NCI-H128 (cell line): Measurements from ENCODE around the gene P2RX7.
"Not testable (repeated sequence)": the region's sequence is repeated elsewhere in the genome, so short reads cannot be mapped to it uniquely, and the experiment has no call there.

ENCODE experiments used
- DNase-seq: peaks from one replicate; lab custom pipeline; 2025; ENCODE audit not compliant: unreplicated experiment; lab: John Stamatoyannopoulos, UW

P2RX7 gene

DNA sequence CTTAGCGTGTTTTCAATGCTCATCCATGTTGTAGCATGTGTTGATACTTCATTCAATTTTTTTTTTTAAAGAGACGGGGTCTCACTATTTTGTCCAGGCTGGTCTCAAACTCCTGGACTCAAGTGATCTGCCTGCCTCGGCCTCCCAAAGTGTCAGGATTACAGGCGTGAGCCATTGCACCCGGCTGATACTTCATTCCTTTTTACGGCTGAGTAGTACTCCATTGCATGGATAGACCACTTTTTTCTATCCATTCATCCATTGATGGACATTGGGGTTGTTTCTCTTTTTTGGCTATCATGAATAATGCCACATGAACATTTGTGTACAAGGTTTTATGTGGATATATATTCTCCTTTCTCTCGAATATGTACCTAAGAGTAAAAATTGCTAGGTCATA is 1.2 kb downstream of the P2RX7 start:
- no peak for DNase-seq

DNA sequence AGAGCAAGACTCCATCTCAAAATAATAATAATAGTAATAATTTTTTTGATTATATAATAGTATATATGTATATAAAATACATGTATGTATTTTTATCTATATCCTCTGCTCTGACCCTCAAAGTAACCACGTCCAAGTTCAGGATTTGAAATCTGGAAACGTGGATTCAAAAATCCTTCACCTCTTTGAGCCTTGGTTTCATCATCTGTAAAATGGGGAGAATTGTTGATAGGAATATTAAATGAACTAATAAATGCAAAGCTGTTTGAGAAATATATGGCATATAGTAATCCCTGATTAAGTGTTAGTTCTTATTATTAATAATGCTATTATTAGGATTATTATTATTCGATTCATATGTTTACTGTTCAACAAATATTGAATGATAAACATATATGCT is 2.6 kb downstream of the P2RX7 start:
- no peak for DNase-seq

DNA sequence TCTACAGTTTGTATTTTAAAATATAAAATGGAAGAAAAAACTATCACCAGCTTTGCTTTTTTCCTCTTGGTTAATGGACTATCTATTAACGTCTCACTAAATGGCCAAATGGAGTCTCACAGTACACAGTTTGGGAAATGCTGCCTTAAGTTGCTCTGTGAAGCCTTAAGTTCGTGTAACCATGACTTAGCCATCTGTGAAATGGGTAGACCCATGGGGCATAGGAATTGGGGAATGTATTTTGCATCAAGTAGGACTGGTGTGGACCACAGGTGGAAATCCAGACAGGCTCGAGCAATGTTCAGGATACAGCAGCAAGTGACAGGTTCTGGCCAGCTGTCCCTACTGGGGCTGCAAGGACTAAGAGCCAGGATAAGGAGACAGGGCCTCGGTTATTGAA is 4.8 kb downstream of the P2RX7 start:
- no peak for DNase-seq

DNA sequence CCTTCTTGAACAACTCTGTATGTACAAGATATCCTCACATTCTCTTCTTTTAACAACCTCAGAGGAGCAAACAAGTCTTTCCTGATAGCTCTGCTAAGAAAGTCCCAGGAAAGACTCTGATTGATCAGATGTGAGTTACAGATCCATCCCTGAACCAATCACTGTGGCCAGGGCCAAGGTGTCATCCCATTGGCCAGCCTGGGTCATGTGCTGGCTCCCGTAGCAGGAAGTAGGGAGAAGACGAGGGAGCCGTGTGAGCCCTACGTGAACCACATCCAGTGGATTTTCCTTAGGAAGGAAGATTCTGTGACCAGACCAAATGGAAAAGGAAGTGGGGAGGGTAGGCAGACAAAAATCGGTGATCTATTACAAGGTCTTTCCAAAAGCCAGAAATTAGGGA is 5.6 kb downstream of the P2RX7 start:
- DNase-seq: no peak

DNA sequence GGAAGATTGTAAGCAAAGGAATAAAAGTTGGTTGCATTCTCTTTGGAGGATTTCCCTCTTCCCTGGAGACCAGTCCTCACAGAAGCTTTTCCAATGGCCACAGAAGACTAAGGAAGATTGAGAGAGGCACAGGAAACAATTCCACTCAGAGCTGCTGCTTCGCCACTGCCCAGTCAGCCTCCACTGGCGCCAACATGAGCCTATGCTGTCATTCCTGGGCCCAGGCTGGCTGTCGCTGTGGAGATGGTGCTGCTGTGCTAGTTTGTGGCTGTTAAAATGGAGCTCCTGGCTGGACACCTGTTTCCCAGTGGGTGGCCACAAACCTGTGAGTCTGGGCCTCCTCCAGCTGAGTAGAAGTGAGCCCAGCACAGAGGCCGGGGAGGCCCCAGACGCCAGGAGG is 6.6 kb downstream of the P2RX7 start:
- DNase-seq: no peak

DNA sequence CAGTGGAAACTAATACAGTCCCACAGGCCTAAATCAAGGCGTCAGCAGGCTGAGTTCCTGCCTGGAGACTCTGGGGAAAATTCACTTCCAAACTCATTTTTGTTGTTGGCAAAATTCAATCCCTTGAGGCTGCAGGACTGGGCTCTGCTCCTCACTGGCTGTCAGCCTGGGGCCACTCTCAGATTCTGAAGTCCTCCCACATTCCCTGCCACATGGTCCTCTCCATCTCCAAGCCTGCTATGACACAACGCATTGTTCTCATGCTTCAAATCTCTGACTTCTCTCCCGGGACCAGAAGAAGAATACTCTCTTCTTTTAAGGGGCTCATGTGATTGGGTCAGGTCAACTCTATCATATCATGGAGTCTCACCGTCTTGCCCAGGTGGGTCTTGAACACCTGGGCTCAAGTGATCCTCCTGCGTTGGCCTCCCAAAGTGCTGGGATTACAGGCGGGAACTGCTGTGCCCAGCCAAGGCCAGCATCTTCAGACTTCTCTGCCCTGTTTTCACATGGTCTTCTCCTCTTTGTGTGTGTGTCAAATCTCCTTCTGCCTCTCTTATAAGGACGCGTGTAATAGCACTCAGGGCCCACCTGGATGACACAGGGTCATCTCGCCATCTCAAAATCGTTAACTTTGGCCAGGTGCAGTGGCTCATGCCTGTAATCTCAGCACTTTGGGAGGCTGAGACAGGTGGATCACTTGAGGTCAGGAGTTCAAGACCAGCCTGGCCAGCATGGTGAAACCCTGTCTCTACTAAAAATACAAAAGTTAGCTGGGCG is 9.7 kb downstream of the P2RX7 start:
- DNase-seq: no peak

DNA sequence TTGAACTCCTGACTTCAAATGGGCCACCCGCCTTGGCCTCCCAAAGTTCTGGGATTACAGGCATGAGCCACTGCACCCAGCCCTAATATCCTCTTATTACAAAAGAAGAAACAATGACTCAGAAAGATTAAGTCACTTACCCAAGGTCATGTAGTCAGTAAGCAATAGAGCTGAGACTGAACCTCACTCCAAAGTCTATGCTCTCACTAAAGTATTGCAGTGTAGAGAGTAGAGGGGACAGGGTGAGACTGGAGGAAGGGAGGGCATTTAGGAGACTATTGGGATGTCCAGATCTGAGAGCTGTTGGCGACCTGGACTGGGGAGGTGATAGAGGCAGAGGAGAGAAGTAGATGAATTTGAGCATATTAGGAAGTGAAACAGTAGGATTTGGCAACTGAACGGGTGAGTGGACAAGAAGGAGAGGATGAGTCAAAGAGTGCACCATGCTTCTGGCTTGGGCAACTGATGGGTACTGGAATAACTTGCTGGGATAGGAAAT is 11.8 kb downstream of the P2RX7 start:
- DNase-seq: no peak

DNA sequence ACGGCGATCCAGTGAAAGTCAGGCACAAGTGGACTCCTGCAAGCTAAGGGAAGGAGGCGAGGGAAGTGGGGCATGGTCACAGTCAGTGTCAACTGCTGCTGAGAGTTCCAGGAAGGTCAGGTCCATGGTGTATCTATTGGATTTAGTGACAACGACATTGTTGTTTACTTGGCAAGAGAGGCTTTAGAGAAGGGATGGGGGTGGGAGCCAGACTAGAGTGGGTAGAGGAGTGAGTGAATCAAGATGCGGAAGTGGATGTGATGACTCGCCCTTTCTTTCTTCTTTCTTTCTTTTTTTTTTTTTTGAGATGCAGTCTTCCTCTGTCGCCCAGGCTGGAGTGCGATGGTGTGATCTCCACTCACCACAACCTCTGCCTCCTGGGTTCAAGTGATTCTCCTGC is 12.5 kb downstream of the P2RX7 start:
- DNase-seq: no peak

DNA sequence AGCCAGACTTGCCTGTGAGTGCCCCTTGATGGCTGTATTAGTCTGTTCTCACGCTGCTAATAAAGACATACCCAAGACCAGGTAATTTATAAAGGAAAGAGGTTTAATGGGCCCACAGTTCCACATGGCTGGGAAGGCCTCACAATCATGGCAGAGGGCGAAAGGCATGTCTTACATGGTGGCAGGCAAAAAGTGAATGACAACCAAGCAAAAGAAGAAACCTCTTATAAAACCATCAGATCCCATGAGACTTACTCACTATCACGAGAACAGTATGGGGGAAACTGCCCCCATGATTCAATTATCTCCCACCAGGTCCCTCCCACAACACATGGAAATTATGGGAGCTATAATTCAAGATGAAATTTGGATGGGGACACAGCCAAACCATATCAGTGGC is 16.6 kb downstream of the P2RX7 start:
- DNase-seq: not testable (repeated sequence)

DNA sequence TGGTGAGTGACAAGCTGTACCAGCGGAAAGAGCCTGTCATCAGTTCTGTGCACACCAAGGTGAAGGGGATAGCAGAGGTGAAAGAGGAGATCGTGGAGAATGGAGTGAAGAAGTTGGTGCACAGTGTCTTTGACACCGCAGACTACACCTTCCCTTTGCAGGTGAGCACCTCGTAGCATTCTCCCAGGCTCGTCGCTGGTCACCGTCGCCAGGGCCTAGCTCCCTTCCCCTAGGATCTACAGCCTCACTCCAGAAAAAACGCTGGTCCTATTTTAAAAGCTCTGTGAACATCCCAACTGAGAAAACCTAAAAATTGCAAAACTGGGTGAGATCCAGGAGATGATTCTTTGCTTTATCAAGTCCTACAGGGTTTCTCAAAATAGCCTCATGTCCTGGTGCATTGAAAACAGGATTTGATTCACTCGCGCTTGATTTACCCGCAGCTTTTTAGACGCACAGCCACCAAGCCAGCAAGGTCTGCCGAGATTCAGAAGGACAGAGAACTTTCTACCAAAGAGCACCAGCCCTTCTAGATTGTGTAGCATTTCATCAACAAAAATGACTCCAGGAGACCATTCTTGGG is 22.2 kb downstream of the P2RX7 start:
- no peak for DNase-seq

DNA sequence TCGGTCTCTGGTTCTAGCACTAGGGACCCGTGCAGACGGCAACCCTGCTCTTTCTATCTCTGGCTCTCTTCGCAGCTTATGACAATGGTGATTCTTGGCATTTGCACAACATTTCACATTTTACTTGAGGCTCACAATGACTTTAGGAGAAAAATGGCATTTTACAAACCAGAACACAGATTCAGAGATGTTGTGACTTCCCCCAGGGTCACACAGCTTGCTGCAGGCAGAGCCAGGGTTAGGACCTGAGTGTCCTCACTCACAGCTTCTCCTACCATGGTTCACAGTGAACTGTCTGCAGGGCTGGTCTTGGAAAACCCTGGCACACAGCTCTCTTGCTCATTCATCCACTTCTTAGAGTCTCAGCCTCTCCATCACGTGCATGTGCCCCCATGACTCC is 23.7 kb downstream of the P2RX7 start:
- no peak for DNase-seq

DNA sequence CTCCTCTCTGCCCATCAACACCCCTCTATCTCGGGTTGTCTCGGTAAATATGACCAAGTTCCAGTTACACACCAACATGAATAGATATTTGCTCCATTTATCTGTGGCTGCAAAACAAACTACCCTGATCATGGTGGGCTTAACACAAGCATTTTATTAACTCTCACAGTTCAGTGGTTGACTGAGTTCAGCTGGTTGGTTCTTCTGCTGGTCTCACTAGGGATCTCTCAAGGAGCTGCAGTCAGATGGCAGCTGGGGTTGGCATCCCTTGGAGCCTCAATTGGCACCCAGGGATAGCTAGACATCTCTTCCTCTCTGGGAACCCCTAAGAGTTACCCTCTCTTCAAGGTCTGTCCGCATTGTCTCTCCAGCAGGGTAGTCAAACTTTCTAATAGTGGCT is 25.4 kb downstream of the P2RX7 start:
- DNase-seq: no peak

DNA sequence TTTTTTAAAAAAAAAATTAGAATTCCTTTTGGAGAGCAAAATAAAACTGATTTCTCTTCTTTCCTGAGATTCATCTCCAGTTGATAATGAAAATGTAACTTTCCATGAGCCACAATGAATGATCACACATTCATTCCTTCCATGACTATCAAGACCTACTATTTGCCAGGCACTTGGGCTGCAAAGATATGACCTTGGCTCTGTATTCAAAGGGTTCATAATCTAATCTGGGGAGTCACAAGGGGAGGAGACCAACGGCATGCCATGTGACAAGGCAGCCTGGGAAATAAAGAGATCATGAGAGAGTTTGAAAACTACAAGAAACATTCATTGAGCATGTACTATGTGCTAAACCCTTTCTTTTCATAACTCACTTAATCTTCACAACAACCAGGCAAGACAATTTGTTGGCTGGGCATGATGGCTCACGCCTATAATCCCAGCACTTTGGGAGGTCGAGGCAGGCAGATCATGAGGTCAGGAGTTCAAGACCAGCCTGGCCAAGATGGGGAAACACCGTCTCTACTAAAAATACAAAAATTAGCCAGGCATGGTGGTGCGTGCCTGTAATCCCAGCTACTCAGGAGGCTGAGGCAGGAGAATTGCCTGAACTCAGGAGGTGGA is 26.2 kb downstream of the P2RX7 start:
- not testable (repeated sequence) for DNase-seq

DNA sequence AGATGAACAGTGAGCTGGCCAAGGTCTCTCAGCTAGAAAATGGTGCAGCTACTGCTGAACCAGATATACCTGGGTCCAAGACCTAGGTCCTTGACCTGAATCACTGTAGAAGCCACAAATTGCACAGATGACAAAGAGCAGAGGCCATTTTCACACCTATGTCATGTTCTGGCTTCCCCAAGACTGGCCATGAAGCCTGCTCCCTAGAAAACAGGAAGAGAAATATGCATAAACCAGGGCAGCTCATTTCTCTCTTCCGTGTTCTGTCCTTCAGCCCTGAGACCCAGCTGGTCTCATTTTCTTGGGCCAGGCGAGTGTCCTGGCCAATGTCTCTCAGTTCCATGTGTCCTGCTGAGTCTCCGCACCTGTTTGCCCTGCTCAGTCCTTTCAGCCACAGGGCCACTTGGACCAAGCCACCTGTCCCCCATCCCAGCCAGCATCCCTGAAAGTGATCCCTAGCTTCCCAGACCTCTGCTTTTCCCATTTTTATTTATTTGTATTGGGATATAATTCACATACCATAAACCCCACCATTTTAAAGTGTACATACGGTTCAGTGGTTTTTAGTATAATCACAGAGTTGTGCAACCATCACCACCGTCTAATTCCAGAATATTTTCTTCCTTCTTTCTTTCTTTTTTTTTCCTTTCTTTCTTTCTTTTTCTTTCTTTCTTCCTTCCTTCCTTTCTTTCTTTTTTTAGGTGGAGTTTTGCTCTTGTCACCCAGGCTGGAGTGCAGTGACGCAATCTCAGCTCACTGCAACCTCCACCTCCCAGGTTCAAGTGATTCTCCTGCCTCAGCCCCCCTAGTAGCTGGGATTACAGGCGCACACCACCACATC is 27.0 kb downstream of the P2RX7 start:
- DNase-seq: no peak

DNA sequence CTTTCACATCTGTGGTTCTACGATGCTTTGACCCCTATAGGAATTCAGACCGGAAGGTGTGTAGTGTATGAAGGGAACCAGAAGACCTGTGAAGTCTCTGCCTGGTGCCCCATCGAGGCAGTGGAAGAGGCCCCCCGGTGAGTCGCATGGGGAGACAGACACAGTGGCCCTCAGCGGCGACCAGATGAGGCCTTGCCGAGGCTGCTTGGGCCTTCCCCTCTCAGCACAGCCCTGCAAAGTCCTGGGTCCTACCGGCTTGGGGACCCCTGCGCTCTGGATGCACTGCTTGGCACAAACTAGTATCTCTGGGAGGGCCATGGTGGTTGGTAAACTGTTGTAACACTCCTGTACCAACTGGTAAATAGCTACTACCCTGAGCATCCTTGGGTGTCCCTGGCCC is 29.7 kb downstream of the P2RX7 start:
- DNase-seq: no peak

DNA sequence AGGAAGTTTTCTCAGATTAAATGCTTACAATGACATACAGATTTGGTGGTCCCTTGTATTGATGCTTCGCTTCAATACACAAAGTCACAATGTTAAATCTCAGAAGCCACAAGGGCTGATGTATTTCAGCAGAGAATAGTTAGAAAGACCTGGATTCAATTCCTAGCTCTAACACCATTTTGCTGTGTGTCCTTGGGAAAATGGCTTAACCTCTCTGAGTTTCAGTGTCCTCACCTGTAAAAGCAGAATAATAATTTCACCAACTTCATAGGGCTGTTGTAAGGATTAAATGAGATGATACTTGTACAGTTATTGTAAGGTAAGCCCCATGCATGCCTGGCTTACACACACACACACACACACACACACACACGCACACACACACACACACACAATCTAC is 30.3 kb downstream of the P2RX7 start:
- DNase-seq: no peak

DNA sequence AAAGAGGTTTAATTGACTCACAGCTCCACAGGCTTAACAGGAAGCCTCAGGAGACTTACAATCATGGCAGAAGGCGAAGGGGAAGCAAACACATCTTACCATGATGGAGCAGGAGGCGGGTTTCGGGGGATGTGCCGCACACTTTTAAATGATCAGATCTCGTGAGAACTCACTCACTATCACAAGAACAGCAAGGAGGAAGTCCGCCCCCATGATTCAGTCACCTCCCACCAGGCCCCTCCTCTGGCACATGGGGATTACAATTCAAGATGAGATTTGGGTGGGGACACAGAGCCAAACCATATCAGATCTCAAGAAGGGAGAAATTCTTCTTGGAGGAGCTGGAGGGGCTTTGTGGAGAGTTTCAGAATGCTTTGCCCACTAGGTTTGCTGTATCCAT is 32.2 kb downstream of the P2RX7 start:
- DNase-seq: not testable (repeated sequence)

DNA sequence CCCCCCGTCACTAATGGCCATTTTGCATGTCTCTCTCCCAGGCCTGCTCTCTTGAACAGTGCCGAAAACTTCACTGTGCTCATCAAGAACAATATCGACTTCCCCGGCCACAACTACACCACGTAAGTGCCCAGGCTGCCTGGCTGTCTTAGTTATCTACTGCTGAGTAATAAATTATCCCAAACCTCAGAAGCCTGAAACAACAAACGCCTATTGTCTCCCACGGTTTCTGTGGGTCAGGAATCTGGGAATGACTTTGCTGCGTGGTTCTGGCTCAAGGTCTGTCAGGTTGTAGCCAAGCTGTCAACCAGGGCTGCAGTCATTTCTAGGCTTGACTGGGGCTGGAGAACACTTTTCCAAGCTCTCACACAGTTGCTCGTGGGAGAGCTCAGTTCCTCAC is 32.6 kb downstream of the P2RX7 start:
- no peak for DNase-seq

DNA sequence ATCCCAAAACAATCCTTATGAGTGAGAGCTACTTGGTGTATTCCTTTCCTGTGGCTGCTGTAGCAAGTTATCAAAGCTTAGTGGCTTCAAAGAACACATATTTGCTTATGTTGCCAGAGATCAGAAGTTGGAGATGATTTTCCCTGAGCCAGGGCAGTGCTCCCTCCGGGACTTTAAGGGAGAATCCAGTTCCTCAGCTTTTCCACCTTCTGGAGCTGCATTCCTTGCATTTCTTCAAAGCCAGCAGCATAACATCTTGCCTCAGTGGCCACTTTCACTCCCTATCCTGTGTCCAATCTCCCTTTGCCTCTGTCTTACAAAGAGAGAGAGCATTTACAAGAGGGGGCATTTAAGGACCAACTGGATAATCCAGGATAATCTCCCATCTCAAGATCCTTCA is 33.7 kb downstream of the P2RX7 start:
- no peak for DNase-seq

DNA sequence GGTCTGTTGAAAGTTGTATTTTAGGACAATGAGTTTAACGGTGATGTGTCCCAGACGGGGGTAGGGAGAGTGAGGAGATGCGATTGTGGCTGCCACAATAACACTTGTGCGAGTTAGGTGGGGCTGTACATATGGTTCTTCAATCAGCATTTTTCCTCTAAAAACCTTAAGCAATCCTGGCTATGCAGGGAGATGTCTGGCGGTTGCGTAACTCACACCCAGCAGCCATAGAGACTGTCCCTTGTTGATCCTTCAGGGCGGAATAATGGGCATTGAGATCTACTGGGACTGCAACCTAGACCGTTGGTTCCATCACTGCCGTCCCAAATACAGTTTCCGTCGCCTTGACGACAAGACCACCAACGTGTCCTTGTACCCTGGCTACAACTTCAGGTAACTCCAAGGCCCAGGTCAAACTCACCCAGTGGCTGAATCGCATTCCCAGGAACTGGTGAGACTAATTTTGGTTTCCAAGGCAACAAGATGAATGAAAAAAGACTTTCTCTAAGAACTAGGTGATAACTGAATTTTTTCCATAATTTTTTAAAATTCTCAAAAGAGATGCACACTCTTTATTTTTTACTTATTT is 34.6 kb downstream of the P2RX7 start:
- DNase-seq: no peak

DNA sequence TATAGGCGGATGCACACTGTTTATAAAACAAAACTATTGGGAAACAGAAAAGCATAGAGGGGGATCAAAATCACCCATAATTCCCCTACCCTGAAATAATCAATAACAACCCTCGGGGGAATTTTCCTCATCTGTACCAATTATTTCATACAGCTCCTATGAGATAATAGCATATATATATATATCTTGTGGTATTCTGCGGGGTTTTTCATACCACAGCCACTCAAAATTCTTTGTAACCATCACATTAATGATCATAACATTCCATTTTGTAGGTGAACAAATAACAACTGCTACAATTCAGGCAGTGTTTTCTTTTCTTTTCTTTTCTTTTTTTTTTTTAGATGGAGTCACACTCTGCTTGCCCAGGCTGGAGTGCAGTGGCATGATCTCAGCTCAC is 35.3 kb downstream of the P2RX7 start:
- DNase-seq: no peak
